NB4 (cell line): ENCODE measurements around the gene KRTAP12-3.

ENCODE experiments used
- MYC ChIP-seq: IDR thresholded peaks from 2 replicates; pipeline ENCODE4 v1.6.1; 2011; ENCODE audit warnings: low read depth, low read length
- POLR2A ChIP-seq: IDR thresholded peaks from 2 replicates; pipeline ENCODE4 v1.6.1; 2011; ENCODE audit warnings: mild to moderate bottlenecking; ENCODE audit not compliant: insufficient read length; ENCODE audit errors: extremely low read depth
- TF ChIP-seq, protein P1 (sequence below): IDR thresholded peaks from one replicate; pipeline ENCODE4 v1.5.1; 2012; ENCODE audit warnings: low read depth, low read length
- TF ChIP-seq, protein P2 (sequence below): IDR thresholded peaks from 2 replicates; pipeline ENCODE4 v1.6.1; 2011; ENCODE audit warnings: low read depth, low read length

DNA sequence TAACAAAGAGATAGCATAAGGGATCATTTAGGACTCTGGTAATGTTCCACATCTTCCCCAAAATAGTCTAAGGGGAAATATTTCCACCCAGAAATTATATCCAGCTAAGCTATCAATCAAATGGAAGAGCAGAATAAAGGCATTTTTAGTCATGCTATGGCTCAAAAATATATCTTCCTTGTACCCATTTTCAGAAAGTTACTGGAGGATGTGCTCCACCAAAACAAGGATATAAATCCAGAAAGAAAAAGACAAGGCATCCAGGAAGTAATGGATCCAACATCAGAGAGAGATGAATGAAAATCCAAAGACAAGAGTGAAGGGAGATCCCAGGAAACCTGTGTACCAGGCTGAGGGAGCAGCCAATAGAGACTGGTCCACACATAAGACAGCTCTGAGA is 48.5 kb upstream of the KRTAP12-3 start:
- TF ChIP-seq, protein P1, sequence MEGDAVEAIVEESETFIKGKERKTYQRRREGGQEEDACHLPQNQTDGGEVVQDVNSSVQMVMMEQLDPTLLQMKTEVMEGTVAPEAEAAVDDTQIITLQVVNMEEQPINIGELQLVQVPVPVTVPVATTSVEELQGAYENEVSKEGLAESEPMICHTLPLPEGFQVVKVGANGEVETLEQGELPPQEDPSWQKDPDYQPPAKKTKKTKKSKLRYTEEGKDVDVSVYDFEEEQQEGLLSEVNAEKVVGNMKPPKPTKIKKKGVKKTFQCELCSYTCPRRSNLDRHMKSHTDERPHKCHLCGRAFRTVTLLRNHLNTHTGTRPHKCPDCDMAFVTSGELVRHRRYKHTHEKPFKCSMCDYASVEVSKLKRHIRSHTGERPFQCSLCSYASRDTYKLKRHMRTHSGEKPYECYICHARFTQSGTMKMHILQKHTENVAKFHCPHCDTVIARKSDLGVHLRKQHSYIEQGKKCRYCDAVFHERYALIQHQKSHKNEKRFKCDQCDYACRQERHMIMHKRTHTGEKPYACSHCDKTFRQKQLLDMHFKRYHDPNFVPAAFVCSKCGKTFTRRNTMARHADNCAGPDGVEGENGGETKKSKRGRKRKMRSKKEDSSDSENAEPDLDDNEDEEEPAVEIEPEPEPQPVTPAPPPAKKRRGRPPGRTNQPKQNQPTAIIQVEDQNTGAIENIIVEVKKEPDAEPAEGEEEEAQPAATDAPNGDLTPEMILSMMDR, result no peak
- TF ChIP-seq, protein P2, sequence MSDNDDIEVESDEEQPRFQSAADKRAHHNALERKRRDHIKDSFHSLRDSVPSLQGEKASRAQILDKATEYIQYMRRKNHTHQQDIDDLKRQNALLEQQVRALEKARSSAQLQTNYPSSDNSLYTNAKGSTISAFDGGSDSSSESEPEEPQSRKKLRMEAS, result no peak
- TF ChIP-seq POLR2A (no peak), MYC (no peak)
